Measurements from ENCODE around the gene NR2F1-AS1.
"Not testable (repeated sequence)": the region's sequence is repeated elsewhere in the genome, so short reads cannot be mapped to it uniquely, and the experiment has no call there.

Gene NR2F1-AS1

DNA sequence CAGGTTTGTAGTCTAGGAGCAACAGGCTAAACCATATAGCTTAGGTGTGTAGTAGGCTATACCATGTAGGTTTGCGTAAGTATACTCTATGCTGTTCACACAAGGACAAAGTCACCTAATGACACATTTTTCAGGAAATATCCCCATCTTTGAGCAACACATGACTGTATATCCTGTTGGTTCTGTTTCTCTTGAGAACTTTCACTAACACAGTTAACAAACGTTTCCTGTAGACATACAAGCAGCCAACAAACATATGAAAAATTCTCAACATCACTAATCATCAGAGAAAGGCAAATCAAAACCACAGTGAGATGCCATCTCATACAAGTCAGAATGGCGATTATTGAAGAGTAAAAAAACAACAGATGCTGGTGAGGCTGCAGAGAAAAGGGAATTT is 68.2 kb downstream of the NR2F1-AS1 start:
- no peak for DNase-seq

DNA sequence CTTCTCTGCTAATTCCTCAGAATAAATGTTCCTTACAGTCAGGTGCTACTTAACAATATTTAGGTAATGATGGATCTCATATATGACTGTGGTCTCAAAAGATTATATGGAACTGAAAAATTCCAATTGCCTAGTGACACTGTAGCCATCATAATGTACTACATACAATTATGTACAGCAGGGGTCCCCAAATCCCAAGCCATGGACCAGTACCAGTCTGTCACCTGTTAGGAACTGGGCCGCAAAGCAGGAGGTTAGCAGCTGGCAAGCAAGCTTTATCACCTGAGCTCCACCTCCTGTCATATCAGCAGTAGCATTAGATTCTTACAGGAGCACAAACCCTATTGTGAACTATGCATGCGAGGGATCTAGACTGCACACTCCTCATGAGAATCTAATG is 69.6 kb downstream of the NR2F1-AS1 start:
- no peak for DNase-seq

DNA sequence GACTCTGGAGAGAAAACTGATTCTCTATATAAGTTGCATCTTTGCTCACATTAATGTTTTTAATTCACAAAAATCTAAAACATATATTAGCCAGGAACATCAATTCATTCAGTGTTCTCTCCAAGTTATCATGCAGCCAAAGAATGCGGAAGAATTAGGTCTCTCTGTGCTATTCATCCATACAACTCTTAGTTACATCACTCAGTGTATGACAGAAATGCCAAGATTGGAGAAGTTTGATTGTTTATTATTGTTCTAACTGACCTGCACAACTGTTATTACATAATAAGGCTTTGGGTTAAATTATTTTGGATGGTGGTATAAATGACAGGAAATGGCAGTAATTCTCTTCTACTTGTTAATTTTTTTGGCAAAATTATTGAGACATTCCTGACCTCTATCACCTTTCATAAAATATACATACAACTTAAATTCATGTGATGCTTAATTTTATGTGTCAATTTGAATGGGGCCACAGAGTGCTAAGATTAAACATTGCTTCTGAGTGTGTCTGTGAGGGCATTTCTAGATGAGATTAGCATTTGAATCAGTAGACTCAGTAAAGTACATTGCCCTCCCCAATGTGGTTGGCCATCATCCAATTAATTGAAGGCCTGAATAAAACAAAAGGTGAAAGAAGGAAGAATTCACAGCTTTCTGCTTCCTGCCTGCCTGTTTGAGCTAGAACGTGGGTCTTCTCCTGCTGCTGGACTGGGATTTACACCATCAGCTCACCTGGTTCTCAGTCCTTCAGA is 70.2 kb downstream of the NR2F1-AS1 start:
- no peak for DNase-seq

DNA sequence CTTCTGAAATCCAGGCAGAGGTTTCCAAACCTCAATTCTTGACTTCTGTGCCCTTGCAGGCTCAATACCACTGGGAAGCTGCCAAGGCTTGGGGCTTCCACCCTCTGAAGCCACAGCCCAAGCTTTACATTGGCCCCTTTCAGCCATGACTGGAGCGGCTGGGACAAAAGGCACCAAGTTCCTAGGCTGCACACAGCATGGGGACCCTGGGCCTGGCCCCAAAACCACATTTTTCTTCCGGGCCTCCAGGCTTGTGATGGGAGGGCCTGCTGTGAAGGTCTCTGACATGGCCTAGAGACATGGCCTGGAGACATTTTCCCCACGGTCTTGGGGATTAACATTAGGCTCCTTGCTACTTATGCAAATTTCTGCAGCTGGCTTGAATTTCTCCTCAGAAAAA is 75.5 kb downstream of the NR2F1-AS1 start:
- DNase-seq: not testable (repeated sequence)

DNA sequence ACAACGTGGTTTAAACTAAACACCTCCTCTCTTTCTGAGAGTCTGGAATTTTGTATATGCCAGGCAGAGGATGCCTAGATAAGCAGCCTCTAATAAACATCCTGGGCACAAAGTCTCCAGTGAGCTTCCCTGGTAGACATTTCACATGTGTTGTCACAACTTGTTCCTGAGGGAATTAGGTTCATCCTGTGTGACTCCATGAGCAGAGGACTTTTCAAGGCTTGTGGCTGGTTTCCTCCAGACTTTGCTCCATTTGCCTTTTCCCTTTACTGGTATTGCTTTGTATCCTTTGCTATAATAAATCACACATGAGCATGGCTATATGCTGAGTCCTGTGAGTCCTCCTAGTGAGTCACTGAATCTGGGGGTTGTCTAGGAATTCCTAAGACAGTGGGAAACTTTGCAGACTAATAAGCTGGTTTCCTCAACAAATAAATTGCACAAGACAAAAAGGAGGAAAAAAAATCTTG is 77.4 kb downstream of the NR2F1-AS1 start:
- no peak for DNase-seq

DNA sequence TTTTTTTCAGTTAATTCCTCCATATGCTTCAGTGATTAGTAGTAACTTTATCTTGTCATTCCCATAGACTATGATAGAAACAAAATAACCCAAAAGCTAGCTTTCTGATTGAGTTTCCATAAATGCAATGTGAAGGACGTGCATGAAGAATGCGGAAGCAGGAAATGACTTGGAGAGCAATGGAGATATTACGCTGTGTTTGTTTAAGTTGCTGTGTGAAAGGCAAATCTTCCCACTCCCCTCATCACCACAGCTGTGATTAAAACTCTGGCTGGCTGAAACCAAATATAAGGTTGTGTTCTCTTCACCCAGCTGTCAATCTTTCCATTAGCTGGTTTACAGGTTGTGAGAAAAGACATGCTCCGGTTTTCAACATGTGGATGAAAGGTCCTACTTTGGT is 83.9 kb downstream of the NR2F1-AS1 start:
- no peak for DNase-seq

DNA sequence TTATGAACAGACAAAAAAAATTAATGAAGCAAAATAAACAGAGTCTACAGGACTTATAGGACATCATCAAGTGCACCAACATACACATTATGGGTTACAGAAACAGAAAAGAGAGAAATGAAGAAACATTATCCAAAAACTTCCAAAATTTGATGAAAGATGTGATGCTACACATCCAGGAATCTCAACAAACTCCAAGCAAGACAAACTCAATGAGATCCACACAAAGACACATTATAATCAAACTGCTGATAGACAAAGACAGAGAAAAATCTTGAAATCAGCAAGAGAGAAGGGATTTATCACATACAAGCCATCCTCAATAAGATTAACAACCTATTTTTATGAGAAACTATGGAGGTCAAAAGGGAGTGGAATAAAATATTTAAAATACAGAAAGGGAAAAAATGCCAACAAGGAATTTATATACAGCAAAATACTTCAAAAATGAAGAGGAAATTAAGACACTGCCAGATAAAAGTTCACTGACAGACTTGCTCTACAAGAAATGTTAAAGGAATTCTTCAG is 101.0 kb downstream of the NR2F1-AS1 start:
- DNase-seq: no peak

DNA sequence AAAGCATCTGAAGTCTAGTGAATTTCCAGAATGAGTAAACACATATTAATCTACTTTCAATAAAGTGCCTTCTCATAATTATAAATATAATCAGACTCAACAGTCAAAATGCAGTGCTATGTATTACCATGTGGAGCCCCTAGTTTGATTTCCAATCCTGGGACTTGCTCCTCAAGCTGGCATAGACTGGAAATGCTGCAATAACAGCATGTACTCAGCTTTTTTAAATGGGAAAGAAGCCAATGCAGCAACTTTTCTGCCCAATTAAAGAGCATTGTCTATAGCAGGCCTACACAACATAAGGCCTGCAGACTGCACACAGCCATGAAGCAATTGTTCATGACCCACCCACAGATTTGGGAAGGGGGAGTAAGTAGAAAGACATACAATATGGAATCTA is 103.2 kb downstream of the NR2F1-AS1 start:
- DNase-seq: no peak

DNA sequence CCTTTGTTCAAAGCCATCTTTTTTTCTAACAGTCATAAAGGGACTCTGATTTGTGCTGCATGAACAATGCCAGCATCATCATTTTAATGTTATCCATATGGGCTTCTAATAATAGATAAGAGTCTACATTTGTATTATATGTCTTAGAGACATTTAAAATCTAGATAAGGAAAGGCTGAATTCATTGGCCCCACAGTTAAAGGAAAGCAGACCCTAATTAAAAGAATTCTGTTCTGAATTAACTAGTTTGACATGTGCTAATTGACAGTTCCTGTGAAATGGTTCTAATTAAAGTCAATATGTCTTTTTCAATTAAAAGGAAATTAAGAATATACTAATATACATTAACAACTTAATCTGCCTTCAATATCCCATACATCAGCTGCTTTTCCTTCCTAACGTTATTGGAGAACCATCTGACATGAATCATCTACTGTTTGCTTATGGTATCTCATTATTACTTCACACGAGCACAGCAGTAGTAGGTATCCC is 104.7 kb downstream of the NR2F1-AS1 start:
- DNase-seq: no peak

DNA sequence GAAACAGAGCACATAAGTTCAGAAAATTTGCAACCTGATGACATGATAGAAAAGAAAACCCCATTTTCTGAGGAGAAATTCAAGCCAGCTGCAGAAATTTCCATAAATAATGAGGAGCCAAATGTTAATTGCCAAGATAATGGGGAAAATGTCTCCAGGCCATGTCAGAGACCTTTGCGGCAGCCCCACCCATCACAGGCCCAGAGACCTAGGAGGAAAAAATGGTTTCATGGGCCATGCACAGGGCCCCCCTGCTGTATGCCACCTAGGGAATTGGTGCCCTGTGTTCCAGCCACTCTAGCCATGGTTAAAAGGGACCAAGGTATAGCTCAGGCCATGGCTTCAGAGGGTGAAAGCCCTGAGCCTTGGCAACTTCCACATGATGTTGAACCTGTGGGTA is 118.1 kb downstream of the NR2F1-AS1 start:
- no peak for DNase-seq

DNA sequence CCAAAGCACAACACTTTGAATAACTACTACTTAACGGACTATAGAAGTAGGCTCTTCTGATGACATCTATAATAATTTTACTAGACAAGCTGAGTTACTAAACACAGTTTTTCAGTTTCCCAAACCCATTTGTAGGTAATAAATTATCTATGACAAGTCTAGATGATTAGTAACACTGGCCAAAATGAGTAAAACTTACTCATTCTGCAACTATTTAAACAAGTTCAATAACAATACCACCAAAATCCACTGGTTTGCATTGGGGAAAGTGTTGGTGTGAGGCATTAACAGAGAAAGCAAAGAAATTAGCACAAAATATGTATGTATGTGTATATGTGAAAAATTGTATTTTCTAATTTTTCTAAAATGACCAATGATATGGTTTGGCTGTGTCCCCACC is 119.3 kb downstream of the NR2F1-AS1 start:
- no peak for DNase-seq

DNA sequence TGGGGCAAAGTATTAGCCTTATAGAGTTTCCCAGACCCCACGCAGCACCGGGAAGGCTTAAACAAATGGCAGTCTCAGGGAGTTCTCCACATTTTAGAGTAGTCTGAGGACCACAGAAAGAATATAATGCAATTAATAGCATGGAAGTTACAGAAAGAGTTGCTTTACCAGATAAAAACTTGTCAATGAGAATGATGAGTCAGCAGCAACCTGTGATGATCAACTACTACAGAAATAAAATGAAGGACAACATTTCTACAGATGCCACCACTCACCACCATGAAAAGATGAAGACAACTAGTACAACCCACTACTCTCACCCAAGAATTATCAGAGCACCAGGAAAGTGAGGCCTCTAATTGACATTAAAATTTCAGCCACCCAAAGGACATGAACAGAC is 120.7 kb downstream of the NR2F1-AS1 start:
- no peak for DNase-seq

DNA sequence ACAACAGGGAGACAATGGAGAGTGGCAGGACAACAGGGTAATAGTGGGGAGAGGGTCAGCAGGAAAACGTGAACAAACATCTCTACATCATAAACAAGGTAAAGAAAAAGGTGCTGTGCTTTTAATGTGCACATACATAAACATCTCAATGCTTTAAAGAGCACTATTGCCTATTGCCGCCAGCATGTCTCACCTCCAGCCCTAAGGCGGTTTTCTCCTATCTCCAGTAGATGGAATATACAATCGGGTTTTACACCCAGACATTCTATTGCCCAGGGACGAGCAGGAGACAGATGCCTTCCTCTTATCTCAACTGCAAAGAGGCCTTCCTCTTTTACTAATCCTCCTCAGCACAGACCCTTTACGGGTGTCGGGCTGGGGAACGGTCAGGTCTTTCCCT is 124.2 kb downstream of the NR2F1-AS1 start:
- peak in 1 of 2 experiments; percentile 69 for DNase-seq

DNA sequence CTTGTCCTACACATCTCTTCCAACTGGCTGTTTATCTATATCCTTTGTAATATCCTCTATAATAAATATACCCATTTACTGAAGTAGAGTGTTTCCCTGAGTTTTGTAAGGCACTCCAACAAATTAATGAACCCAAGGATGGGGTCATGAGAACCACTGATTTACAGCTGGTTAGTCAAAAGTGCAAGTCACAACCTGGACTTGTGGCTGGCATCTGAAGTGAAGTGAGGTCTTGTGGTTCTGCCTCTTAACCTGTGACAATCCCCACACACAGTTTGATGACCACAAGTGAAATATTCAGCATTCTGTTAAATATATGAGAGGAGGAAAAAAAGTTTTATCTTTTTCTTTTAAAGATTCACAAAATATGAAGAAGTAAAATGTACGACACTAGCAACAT is 126.1 kb downstream of the NR2F1-AS1 start:
- DNase-seq: no peak

DNA sequence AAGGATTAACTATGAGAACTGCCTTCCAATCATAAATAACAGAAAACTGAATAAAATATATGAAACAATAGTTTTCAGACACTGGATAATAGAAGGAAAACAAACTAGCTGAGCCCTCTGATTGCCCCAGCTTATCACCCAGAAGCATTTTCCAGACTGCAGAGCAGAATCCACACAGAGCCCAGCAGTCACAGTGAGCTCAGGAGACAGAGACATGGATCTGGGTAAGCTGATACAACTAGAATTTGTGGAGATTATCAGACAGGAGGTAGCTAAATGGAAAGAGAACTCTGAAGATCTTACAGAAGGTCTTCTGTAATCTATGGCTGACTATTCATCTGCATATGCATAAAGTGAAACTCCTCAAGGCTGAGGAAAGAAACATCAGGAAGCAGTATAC is 128.8 kb downstream of the NR2F1-AS1 start:
- DNase-seq: peak in 1 of 2 experiments; percentile 4

DNA sequence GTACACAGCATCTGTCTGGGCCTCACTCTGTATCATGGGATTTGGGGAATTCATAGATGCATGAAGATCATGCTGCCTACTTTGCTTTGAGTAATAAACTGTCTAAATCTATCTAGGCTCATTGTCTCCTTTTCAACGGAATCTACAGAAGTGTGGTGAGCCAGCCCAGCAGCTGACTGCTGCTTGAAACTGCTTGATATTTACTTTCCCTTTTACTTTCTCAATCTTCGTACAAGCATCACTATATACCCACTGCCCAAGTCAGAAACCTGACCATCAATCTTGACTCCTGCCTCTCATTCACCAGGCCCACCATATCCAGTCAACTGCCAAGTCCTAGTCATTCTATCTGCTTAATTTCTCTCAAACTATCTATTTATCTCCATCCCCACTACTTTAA is 142.9 kb downstream of the NR2F1-AS1 start:
- no peak for DNase-seq

DNA sequence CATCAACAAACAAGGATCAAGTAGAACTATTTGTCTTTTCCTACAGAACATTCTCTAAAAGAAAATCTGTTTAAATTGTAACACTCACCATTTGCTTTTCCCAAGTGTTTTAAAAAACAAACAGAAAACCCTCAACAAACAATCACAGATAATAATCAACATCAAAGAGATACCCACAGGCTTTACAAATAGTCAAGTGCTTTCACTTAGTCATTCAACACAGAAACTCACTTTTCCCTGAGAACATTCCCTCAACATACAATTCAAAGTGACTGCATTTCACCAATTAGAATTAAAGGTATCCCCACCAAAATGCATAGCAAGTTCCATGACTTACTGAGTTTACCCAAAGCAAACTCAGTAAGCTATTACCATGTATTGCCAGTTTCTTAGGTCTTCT is 144.9 kb downstream of the NR2F1-AS1 start:
- no peak for DNase-seq

DNA sequence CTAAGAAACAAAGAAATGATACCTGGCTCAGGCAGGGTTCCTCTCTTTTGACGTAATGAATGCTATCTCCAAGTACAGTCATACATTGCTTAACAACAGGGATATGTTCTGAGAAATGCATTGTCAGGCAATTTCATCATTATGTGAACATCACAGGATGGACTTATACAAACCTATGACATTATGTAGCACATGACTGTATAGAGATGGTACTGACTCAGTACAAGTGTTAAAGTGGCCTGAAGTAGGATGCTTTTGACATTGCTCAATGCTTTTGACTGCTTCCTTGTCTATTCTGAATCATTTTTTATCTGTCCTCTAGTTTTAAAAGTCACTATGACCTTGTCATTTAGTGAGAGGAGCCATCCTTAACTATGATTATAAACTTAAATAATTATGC is 147.6 kb downstream of the NR2F1-AS1 start:
- DNase-seq: no peak

DNA sequence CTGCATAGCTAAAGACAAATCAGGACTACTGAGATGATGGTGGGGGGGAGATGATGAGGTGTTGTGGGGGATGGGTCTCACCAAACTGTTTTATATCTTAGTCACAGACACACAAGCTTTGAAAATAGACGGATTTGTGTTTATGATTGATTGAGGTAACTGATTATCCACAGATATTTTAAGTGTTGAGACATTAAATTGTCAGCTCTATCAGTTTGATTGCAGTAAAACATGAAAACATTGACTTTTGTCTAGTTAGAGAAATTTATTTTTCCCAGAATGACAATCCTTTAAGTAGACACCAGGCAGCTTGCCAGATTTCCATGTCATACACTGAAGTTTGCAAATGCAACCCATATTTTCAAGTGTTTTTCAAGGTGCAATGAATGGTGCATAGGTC is 149.8 kb downstream of the NR2F1-AS1 start:
- DNase-seq: no peak

DNA sequence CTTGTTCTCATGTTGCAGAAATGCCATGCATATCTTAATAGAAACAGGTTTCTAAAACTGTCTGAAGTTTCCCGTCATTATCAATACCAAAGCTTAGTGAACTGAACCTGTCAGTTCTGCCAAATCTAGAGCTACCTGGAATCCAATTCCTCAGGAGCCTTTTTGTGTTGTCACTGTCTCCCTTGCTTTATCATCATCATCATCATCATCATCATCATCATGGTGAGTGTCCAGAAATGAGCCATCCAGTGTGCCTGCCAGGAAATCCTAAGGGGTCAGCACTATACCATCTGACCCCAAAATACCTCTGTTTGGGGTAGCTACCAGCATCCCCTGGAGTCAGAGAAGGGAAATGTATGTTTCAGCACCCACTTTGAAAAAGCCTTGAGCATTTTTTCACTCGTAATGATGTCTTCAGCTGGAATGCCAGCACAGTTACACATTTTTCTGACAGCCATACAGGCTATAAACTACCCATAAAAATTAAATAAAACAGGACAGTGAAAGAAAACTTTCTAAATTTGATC is 150.3 kb downstream of the NR2F1-AS1 start:
- DNase-seq: no peak

DNA sequence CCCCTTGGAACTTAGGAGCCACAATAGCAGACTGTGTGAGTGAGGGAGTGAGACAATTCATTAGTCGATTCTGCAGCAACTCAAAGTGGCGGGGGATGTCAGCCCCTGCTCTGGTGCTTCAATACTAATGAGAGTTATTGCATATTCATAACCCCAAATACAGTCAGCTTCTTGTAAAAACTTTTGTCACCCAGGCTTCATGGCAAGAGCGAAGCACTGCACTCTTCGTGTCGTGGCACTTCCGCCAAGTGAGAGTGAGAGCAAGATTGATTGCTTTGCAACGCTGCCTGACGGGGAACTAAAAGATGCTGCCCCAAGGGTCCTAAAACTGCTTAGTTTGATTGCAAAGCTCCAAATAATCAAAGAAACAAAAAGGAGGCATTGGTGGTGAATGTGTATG is 150.9 kb downstream of the NR2F1-AS1 start:
- no peak for DNase-seq

DNA sequence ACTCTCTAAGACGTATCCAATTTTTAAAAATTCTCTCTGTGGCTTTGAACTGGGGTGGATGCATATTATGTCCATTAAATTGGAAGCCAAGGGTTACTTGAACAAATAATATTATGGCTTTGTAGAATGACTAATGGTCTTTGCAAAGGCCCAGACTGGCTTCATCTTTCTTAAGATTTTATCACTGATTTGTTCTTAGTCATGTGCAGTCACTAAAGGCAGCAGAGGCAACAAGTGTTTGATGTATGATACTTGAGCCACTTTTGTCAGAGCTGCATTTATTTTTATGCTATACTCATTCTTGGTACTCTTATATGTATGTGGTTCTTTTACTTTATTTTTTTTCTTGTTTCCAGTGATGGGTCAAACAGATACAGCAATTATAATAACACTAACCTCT is 152.2 kb downstream of the NR2F1-AS1 start:
- no peak for DNase-seq

DNA sequence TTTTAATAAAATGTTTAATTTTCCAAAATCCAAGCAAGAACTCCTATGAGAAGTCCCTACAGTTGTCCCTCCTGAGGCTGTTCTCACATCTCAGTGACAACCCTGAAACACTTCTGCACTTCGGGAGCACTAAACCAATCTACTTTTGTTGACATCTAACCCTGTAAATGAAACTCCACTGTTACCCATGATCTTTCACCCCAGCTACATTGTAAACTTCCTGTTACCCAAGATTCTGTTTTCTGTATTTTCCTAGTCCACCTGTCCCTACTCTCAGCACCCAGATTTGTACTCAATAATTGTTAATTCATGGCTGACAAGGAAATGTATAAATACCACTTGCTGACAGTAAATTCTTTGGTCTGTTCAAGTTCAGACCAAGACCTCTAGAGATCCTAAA is 153.7 kb downstream of the NR2F1-AS1 start:
- DNase-seq: no peak

DNA sequence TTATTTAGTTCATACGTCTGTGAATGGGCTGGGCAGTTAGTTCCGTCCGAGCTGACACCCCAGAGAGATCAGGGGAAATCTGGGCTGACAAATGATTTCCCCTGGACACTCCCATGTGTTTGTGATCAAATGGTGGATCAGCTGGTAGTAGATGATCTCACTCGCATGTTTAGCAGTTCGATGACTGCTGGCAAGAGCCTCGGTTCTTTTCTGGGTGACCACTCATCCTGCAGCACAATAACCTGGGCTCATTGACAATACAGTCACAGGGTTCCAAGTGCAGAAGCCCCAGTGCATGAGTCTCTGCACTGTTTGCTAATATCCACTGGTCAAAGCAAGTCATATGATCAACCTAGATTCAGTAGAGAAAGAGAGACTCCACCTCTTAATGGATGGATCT is 155.9 kb downstream of the NR2F1-AS1 start:
- no peak for DNase-seq

DNA sequence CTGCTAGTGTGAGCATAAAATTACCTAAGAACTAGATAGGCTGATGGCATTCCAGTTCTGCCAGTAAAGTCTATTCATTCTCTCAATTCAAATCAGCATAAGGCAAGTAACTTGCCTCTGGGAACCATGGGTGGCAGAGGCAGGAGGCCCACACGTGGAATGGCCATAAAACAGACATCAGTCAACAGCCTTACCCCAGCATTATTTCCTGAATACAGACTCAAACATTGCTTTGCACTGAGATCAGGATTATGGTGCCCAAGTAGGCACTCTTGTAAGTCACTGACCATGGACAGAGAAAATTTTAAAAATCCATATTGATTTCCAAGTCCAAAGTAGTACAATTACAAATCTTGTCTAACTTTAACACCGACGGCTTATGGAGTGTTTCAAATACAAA is 157.7 kb downstream of the NR2F1-AS1 start:
- no peak for DNase-seq
